BE2C (cell line): Measurements from ENCODE around the gene PLD2.

ENCODE experiments used
- DNase-seq: peaks from one replicate; pipeline ENCODE4 v3.0.0-alpha.2; 2020
- H3K27me3 ChIP-seq: fragments of 250-450 bp; sonication (Bioruptor Pico); 2 replicates; pipeline ENCODE4 v1.5.1; 2020; ENCODE audit warnings: mild to moderate bottlenecking
- H3K36me3 ChIP-seq: fragments of 250-450 bp; sonication (Bioruptor Pico); 2 replicates; pipeline ENCODE4 v1.5.1; 2020; ENCODE audit warnings: mild to moderate bottlenecking
- H3K4me1 ChIP-seq: fragments of 250-450 bp; sonication (Bioruptor Pico); 2 replicates; pipeline ENCODE4 v1.5.1; 2020
- H3K4me3 ChIP-seq: 2 replicates; pipeline ENCODE4 v1.5.1; 2011; ENCODE audit warnings: low read depth, low read length
- H3K9me3 ChIP-seq: fragments of 250-450 bp; sonication (Bioruptor Pico); 2 replicates; pipeline ENCODE4 v1.5.1; 2020
- TF ChIP-seq, protein P1 (sequence below): IDR thresholded peaks from 2 replicates; pipeline ENCODE4 v1.5.1; 2012; ENCODE audit warnings: mild to moderate bottlenecking, low read depth, low read length

PLD2 gene

GRCh38 chr17:4769628-4770027 lies 37.3 kb upstream of the PLD2 start:
- Histone ChIP-seq H3K36me3 (no peaks in the 10 kb centered on the region), H3K9me3 (no peaks in the 10 kb centered on the region), H3K4me1 (no peaks in the 10 kb centered on the region), H3K4me3 (no peak overlapping the region), H3K27me3 (peaks cover 41% of the 10 kb centered on the region)
- TF ChIP-seq, protein P1, sequence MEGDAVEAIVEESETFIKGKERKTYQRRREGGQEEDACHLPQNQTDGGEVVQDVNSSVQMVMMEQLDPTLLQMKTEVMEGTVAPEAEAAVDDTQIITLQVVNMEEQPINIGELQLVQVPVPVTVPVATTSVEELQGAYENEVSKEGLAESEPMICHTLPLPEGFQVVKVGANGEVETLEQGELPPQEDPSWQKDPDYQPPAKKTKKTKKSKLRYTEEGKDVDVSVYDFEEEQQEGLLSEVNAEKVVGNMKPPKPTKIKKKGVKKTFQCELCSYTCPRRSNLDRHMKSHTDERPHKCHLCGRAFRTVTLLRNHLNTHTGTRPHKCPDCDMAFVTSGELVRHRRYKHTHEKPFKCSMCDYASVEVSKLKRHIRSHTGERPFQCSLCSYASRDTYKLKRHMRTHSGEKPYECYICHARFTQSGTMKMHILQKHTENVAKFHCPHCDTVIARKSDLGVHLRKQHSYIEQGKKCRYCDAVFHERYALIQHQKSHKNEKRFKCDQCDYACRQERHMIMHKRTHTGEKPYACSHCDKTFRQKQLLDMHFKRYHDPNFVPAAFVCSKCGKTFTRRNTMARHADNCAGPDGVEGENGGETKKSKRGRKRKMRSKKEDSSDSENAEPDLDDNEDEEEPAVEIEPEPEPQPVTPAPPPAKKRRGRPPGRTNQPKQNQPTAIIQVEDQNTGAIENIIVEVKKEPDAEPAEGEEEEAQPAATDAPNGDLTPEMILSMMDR = no peak
- DNase-seq = no peak

DNA sequence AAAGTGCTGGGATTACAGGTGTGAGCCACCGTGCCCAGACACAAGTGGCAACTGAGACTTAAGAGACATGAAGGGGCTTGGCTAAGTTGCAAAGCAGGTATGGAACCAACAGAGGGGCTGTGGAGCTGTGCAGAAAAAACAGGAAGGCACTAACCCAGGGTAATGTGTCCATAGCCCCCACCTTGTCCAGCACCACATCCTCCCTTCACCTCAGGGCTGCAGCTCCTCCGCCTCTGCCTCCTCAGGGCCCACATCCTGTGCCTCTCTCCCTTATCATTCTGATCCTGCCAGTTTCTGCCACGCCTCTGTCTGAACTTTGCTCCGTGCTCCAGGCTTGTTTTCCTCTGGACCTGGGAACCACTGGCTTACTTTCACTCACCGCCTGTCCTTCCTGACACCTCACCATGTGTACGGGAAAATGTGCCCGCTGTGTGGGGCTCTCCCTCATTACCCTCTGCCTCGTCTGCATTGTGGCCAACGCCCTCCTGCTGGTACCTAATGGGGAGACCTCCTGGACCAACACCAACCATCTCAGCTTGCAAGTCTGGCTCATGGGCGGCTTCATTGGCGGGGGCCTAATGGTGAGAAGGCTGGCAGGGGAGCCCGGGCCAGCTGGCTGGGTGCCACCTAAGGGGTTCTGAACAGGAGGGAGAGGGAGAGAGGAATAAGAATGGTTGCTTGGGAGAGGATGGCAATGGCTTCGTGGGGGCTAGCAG lies 35.3 kb upstream of the PLD2 start, which contains the start of gene TM4SF5:
TSS of gene TM4SF5 (plus strand) at position 368 of the 716 bp plus-strand sequence. CDS start at position 405, 37 bp downstream.
- no peaks in the 10 kb centered on the region for H3K36me3 ChIP-seq
- TF ChIP-seq, protein P1 = no peak
- peaks cover 34% of the 10 kb centered on the region for H3K27me3 ChIP-seq
- H3K9me3 ChIP-seq = no peaks in the 10 kb centered on the region
- DNase-seq = no peak
- no peak within 1 kb of the TSS for H3K4me3 ChIP-seq
- no peaks in the 10 kb centered on the region for H3K4me1 ChIP-seq

- H3K4me3 ChIP-seq = no peak overlapping the region
- H3K9me3 ChIP-seq = no peaks in the 10 kb centered on the region
- H3K4me1 ChIP-seq = no peaks in the 10 kb centered on the region
- TF ChIP-seq, protein P1 = no peak
- peaks cover 34% of the 10 kb centered on the region for H3K27me3 ChIP-seq
- DNase-seq = no peak
- H3K36me3 ChIP-seq = no peaks in the 10 kb centered on the region
These were observed 34.7 kb upstream of the PLD2 start for GRCh38 chr17:4772235-4772613.

GRCh38 chr17:4777969-4778760 lies 28.8 kb upstream of the PLD2 start:
- H3K4me1 ChIP-seq = no peaks in the 10 kb centered on the region
- no peak for DNase-seq
- TF ChIP-seq, protein P1 = no peak
- peaks cover 38% of the 10 kb centered on the region for H3K27me3 ChIP-seq
- no peaks in the 10 kb centered on the region for H3K36me3 ChIP-seq
- H3K9me3 ChIP-seq = no peaks in the 10 kb centered on the region
- no peak overlapping the region for H3K4me3 ChIP-seq

GRCh38 chr17:4780325-4780955 lies 26.5 kb upstream of the PLD2 start:
- no peak for DNase-seq
- Histone ChIP-seq H3K4me3 (no peak overlapping the region), H3K27me3 (peaks cover 45% of the 10 kb centered on the region), H3K36me3 (no peaks in the 10 kb centered on the region), H3K9me3 (no peaks in the 10 kb centered on the region), H3K4me1 (no peaks in the 10 kb centered on the region)
- TF ChIP-seq, protein P1 = no peak
